H1 (cell line): ENCODE data around the gene MAP3K14. TPM values are rescaled to one million over a fixed set of nuclear protein-coding genes. Genes with fewer than 3 reads are reported as not detected.

Experiments
- CTCF ChIA-PET: fragments of 300-600 bp; sonication (Branson Sonifier 250); formaldehyde crosslinking; loops from one replicate; lab custom pipeline; 2021; ENCODE audit not compliant: partially characterized antibody; lab: Charles Lee
- POLR2A ChIA-PET: fragments of 300-600 bp; sonication (Branson Sonifier 250); formaldehyde crosslinking; loops from one replicate; lab custom pipeline; 2021; ENCODE audit warnings: inconsistent platforms; ENCODE audit not compliant: partially characterized antibody; lab: Charles Lee
- DNase-seq, 2 experiments: peaks; one replicate each; pipeline versions ENCODE4 v3.0.0 to v3.0.0-alpha.2; 2010 to 2022; ENCODE audit warnings: low spot score in 2 of 2, low read depth in 1 of 2, mixed read lengths in 1 of 2
- FAIRE-seq: peaks from 2 replicates; lab custom pipeline; 2011; peaks lifted over from hg19 to GRCh38; lab: Jason Lieb, UNC
- H2AFZ ChIP-seq: 2 replicates; pipeline ENCODE4 v1.8.1; 2012; ENCODE audit warnings: low read length, inconsistent platforms
- H2AK5ac ChIP-seq: 2 replicates; pipeline ENCODE4 v1.6.1; 2013; ENCODE audit warnings: low read depth, low read length
- H2BK120ac ChIP-seq: replicated peaks from 2 replicates; pipeline ENCODE3; 2013; ENCODE audit warnings: low read depth, low read length, inconsistent platforms
- H2BK12ac ChIP-seq: 2 replicates; pipeline ENCODE4 v1.6.1; 2013; ENCODE audit warnings: low read depth, low read length
- H2BK15ac ChIP-seq: 2 replicates; pipeline ENCODE4 v1.6.1; 2013; ENCODE audit warnings: low read length
- H2BK20ac ChIP-seq: 2 replicates; pipeline ENCODE4 v1.6.1; 2013; ENCODE audit warnings: low read length
- H2BK5ac ChIP-seq: 2 replicates; pipeline ENCODE4 v1.6.1; 2013; ENCODE audit warnings: low read depth, low read length
- H3K14ac ChIP-seq: 2 replicates; pipeline ENCODE4 v1.6.1; 2013; ENCODE audit warnings: inconsistent platforms; ENCODE audit not compliant: insufficient read length
- H3K18ac ChIP-seq: 2 replicates; pipeline ENCODE4 v1.6.1; 2013; ENCODE audit warnings: low read length; ENCODE audit errors: extremely low read depth
- H3K23ac ChIP-seq: 2 replicates; pipeline ENCODE4 v1.6.1; 2013; ENCODE audit warnings: inconsistent platforms; ENCODE audit not compliant: insufficient read length
- H3K23me2 ChIP-seq: 2 replicates; pipeline ENCODE4 v1.6.1; 2013; ENCODE audit warnings: low read depth, low read length
- H3K27ac ChIP-seq: 2 replicates; pipeline ENCODE4 v1.6.1; 2011; ENCODE audit warnings: low read depth, low read length, inconsistent platforms
- H3K27me3 ChIP-seq, 4 experiments: replicated peaks in 1 of 4; 1 replicate in 1 of 4; 2 replicates in 3 of 4; pipeline versions ENCODE4 v1.6.1 to v1.8.1; 2011 to 2013; ENCODE audit warnings: low read length in 3 of 4, mild to moderate bottlenecking in 3 of 4, inconsistent platforms in 2 of 4, mixed read lengths in 2 of 4, moderate library complexity in 1 of 4; ENCODE audit not compliant: control insufficient read depth in 3 of 4, insufficient read depth in 3 of 4; ENCODE audit errors: extremely low read depth in 1 of 4
- H3K36me3 ChIP-seq, 4 experiments: 2 replicates each; pipeline versions ENCODE4 v1.6.1 to v1.8.1; 2011 to 2013; ENCODE audit warnings: mild to moderate bottlenecking in 4 of 4, low read length in 3 of 4, moderate library complexity in 2 of 4, control low read depth in 1 of 4, inconsistent platforms in 1 of 4; ENCODE audit not compliant: insufficient read depth in 4 of 4, control insufficient read depth in 2 of 4
- H3K4ac ChIP-seq: replicated peaks from 2 replicates; pipeline ENCODE3; 2013; ENCODE audit warnings: low read length, low read depth, mixed read lengths, inconsistent platforms; ENCODE audit not compliant: insufficient read length
- H3K4me1 ChIP-seq, 4 experiments: replicated peaks in 1 of 4; 1 replicate in 1 of 4; 2 replicates in 3 of 4; pipeline versions ENCODE4 v1.6.1 to v1.8.1; 2011 to 2013; ENCODE audit warnings: low read length in 3 of 4, inconsistent platforms in 2 of 4, mixed read lengths in 1 of 4; ENCODE audit not compliant: insufficient read depth in 4 of 4, control insufficient read depth in 3 of 4
- H3K4me2 ChIP-seq, 2 experiments: 2 replicates each; pipeline versions ENCODE4 v1.6.1 to v1.8.1; 2011 to 2013; ENCODE audit warnings: low read depth in 2 of 2, low read length in 2 of 2, control low read depth in 1 of 2, inconsistent platforms in 1 of 2, mild to moderate bottlenecking in 1 of 2; ENCODE audit not compliant: insufficient read depth in 1 of 2
- H3K4me3 ChIP-seq, 4 experiments: fragments of 200-600, 300-600 bp in 1 of 4; sonication (generic), shearing (Covaris generic), sonication (Bioruptor Twin) in 1 of 4; 2 replicates each; pipeline versions ENCODE4 v1.5.1 to v1.8.1; 2011 to 2016; ENCODE audit warnings: low read length in 4 of 4, low read depth in 3 of 4, control low read depth in 2 of 4, inconsistent platforms in 2 of 4, mild to moderate bottlenecking in 2 of 4, mixed read lengths in 1 of 4, moderate library complexity in 1 of 4; ENCODE audit not compliant: insufficient read depth in 2 of 4; ENCODE audit errors: extremely low read depth in 1 of 4
- H3K56ac ChIP-seq: replicated peaks from 2 replicates; pipeline ENCODE3; 2013; ENCODE audit warnings: low read depth, mild to moderate bottlenecking, mixed read lengths, low read length, inconsistent platforms; ENCODE audit not compliant: insufficient read length
- H3K79me1 ChIP-seq: 2 replicates; pipeline ENCODE4 v1.6.1; 2013; ENCODE audit warnings: low read depth, low read length, control low read depth
- H3K79me2 ChIP-seq, 2 experiments: 2 replicates each; pipeline versions ENCODE4 v1.6.1 to v1.8.1; 2012 to 2013; ENCODE audit warnings: low read length in 2 of 2, mild to moderate bottlenecking in 2 of 2, inconsistent platforms in 1 of 2; ENCODE audit not compliant: insufficient read depth in 2 of 2, control insufficient read depth in 1 of 2
- H3K9ac ChIP-seq, 4 experiments: replicated peaks in 1 of 4; 1 replicate in 1 of 4; 2 replicates in 3 of 4; pipeline versions ENCODE4 v1.6.1 to v1.8.1; 2011 to 2013; ENCODE audit warnings: low read depth in 3 of 4, low read length in 3 of 4, control low read depth in 2 of 4, mild to moderate bottlenecking in 2 of 4, moderate library complexity in 2 of 4, inconsistent platforms in 1 of 4; ENCODE audit errors: extremely low read depth in 1 of 4
- H3K9me3 ChIP-seq, 2 experiments: 2 replicates each; pipeline versions ENCODE4 v1.6.1 to v1.8.1; 2012 to 2013; ENCODE audit warnings: mild to moderate bottlenecking in 2 of 2, moderate library complexity in 2 of 2, control low read depth in 1 of 2, inconsistent platforms in 1 of 2, low read depth in 1 of 2, low read length in 1 of 2, mixed read lengths in 1 of 2; ENCODE audit not compliant: insufficient read depth in 2 of 2
- H4K20me1 ChIP-seq, 2 experiments: replicated peaks in 1 of 2; 2 replicates each; pipeline versions ENCODE3 to v1.8.1; 2011 to 2013; ENCODE audit warnings: inconsistent platforms in 2 of 2, low read length in 2 of 2, mild to moderate bottlenecking in 1 of 2; ENCODE audit not compliant: insufficient read depth in 2 of 2, control insufficient read depth in 1 of 2
- H4K5ac ChIP-seq: 2 replicates; pipeline ENCODE4 v1.6.1; 2013; ENCODE audit warnings: low read length, low read depth, mixed read lengths, inconsistent platforms; ENCODE audit not compliant: insufficient read length
- H4K8ac ChIP-seq: 2 replicates; pipeline ENCODE4 v1.8.0; 2013; ENCODE audit warnings: mild to moderate bottlenecking, moderate library complexity, low read length, inconsistent platforms; ENCODE audit not compliant: insufficient read depth; ENCODE audit errors: extremely low read depth
- H4K91ac ChIP-seq: replicated peaks from 2 replicates; pipeline ENCODE3; 2013; ENCODE audit warnings: low read length, mixed read lengths, inconsistent platforms; ENCODE audit not compliant: insufficient read length
- BRCA1 ChIP-seq: IDR thresholded peaks from 2 replicates; pipeline ENCODE4 v1.6.1; 2012; ENCODE audit warnings: low read depth, low read length, improper control_type of control experiment
- HDAC6 ChIP-seq: IDR thresholded peaks from one replicate; pipeline ENCODE4 v1.7.1; 2012; ENCODE audit warnings: low read depth, mild to moderate bottlenecking, inconsistent platforms, low read length, moderate library complexity
- RAD21 ChIP-seq, 2 experiments: IDR thresholded peaks in 1 of 2; conservative IDR thresholded peaks in 1 of 2; 2 replicates each; pipeline ENCODE4 v1.6.1; 2011; ENCODE audit warnings: low read depth in 2 of 2, low read length in 2 of 2, improper control_type of control experiment in 1 of 2, inconsistent platforms in 1 of 2, mild to moderate bottlenecking in 1 of 2, moderate library complexity in 1 of 2
- RBBP5 ChIP-seq: IDR thresholded peaks from 2 replicates; pipeline ENCODE4 v1.7.1; 2012; ENCODE audit warnings: low read depth, mild to moderate bottlenecking, inconsistent platforms, low read length, moderate library complexity, borderline replicate concordance
- SIN3A ChIP-seq, 2 experiments: IDR thresholded peaks in 1 of 2; conservative IDR thresholded peaks in 1 of 2; 2 replicates each; pipeline ENCODE4 v1.6.1; 2011 to 2012; ENCODE audit warnings: low read length in 2 of 2, improper control_type of control experiment in 1 of 2, low read depth in 1 of 2, mild to moderate bottlenecking in 1 of 2
- WGBS, 2 experiments: shearing (Covaris generic) in 1 of 2; methylation state at CpG; one replicate each; pipeline versions ENCODE4 v1.1.6 to v1.1.7; 2013 to 2015; ENCODE audit warnings: low lambda C conversion rate in 2 of 2, mixed read lengths in 2 of 2, inconsistent platforms in 1 of 2, low coverage in 1 of 2, missing lambda C conversion rate in 1 of 2; ENCODE audit not compliant: insufficient replicate concordance in 2 of 2, insufficient coverage in 1 of 2, insufficient read length in 1 of 2; ENCODE audit errors: extremely low coverage in 1 of 2, missing lambda C conversion rate in 1 of 2; 5-methylcytosine and 5-hydroxymethylcytosine counted together
- polyA plus RNA-seq, 7 experiments: library from polyadenylated mRNA; depleted of rRNA in 3 of 7; stranded (reverse) in 5 of 7; unstranded in 2 of 7; fragments of >200 nt in 5 of 7; fragments of 200-250 nt in 2 of 7; gene quantifications; 1 replicate in 5 of 7; 2 replicates in 1 of 7; 4 replicates in 1 of 7; pipeline versions ENCODE4 v1.2.1 to v1.2.3, GENCODE V29; 2011 to 2013; ENCODE audit warnings: missing spikeins in 2 of 7, mixed read lengths in 2 of 7
- total RNA-seq: library from RNA; stranded (reverse); fragmentation: NEBNext Ultra II Directional; extraction: Animal tissue kit (Norgen Biotek cat#: 25700); gene quantifications from 2 replicates; pipeline ENCODE4 v1.2.1, GENCODE V29; 2021
- TF ChIP-seq, protein P1 (sequence below): IDR thresholded peaks from 2 replicates; pipeline ENCODE4 v1.6.1; 2012; ENCODE audit warnings: inconsistent platforms
- TF ChIP-seq, protein P2 (sequence below), 3 experiments: IDR thresholded peaks; 1 replicate in 2 of 3; 2 replicates in 1 of 3; pipeline versions ENCODE4 v1.5.1 to v1.6.1; 2011; ENCODE audit warnings: low read length in 3 of 3, mild to moderate bottlenecking in 3 of 3, inconsistent platforms in 2 of 3, low read depth in 1 of 3, moderate library complexity in 1 of 3; ENCODE audit not compliant: insufficient read depth in 1 of 3; ENCODE audit errors: control extremely low read depth in 1 of 3

Gene MAP3K14
- total and polyA plus RNA-seq, 2 of the 8 experiments (the other 6 are each of a cell fraction or from before 2014, with no cell fraction given): 5.2 to 6.1 TPM

DNA sequence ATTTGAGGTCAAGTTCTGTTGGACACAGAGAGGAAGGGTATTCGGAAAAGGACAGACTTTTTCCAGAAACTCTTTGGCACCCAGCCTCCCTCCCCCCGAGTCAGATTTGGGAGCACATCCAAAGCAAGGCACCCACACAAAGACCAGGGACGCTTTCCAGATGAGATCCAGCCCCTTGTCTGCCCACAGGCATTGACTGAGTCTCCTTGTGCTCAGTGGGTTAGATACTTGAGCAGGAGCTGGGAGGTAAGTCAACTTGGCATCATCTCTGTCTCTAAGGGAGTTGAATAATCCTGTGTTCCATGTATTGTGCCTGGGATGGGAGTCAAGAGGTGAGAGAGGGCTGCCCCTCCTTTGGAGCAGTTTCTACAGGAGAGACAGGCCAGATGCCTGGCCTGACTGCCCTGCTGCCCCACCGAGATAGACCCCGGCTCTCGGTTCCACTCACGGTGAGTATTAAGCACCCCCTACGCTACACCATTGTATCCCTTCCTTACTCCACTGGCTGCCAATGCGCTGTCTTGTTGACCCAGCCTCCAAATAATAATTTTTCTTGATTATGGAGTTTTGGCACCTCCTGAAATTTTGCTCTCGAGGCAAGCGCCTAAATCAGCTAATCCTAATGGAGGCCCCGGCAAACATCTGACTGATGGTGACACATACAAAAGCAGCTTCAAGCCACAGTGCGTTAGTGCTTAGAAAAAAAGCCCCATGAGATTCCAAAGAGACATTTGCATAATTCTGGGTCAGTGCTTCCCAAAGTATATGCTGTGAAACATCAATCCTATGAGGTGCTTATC is 29.6 kb upstream of the MAP3K14 start:
- Histone ChIP-seq H3K79me1 (no peaks in the 10 kb centered on the region), H3K14ac (no peak overlapping the region), H4K8ac (no peak overlapping the region), H3K79me2 (no peaks in the 10 kb centered on the region), H3K27me3 (no peaks in the 10 kb centered on the region), H2BK5ac (no peak overlapping the region), H3K27ac (no peak overlapping the region), H3K4me2 (no peak overlapping the region), H4K91ac (no peak overlapping the region), H3K4me3 (no peak overlapping the region), H2BK15ac (0 out of 2 replicates have a peak overlapping the region, but pooled peaks have one; percentile 14), H3K23ac (no peak overlapping the region), H3K9ac (no peak overlapping the region), H3K4ac (no peak overlapping the region), H4K5ac (no peak overlapping the region), H3K9me3 (no peaks in the 10 kb centered on the region), H3K23me2 (no peaks in the 10 kb centered on the region), H3K36me3 (no peaks in the 10 kb centered on the region), H3K56ac (no peak overlapping the region), H2AFZ (no peak overlapping the region), H2BK20ac (no peak overlapping the region), H3K4me1 (peaks cover 2 to 8% (median 4%) of the 10 kb centered on the region in 4 experiments; a peak in 6 of 7 replicates), H3K18ac (0 out of 2 replicates have a peak overlapping the region, but pooled peaks have one; percentile 10), H2AK5ac (no peak overlapping the region), H2BK12ac (0 out of 2 replicates have a peak overlapping the region, but pooled peaks have one; percentile 1), H4K20me1 (no peaks in the 10 kb centered on the region), H2BK120ac (no peak overlapping the region)
- ChIA-PET POLR2A (interaction anchor here (0.9 to 1.7 kb wide), 2 partner anchors 18 to 198 kb away, joined by 3 to 4 read pairs; partner anchors contain the start of gene HEXIM1), CTCF (interaction anchor here (0.6 to 2.0 kb wide), 9 partner anchors 9 to 602 kb away, joined by 3 to 9 read pairs (median 4); partner anchors contain the start of gene MAP3K14)
- DNase-seq (no peak), FAIRE-seq (no peak)
- 91% methylated on average over 13 of the region's 13 CpGs; no CpG with 5 or more reads in 1 of the 2 experiments for WGBS, 2 experiments
- TF ChIP-seq SIN3A (conservative IDR thresholded peaks at IDR 0.05 in 1 of 2, IDR thresholded peaks at IDR 0.05 in 1 of 2; ENCODE audit: low read depth in 1 of 2, low read length in 2 of 2) (no peak), HDAC6 (no peak), RAD21 (IDR thresholded peaks at IDR 0.05 in 1 of 2, conservative IDR thresholded peaks at IDR 0.05 in 1 of 2; ENCODE audit: low read depth in 2 of 2, low read length in 2 of 2) (no peak), BRCA1 (no peak), RBBP5 (no peak)
- TF ChIP-seq, protein P1, sequence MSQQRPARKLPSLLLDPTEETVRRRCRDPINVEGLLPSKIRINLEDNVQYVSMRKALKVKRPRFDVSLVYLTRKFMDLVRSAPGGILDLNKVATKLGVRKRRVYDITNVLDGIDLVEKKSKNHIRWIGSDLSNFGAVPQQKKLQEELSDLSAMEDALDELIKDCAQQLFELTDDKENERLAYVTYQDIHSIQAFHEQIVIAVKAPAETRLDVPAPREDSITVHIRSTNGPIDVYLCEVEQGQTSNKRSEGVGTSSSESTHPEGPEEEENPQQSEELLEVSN: no peak
- TF ChIP-seq, protein P2, sequence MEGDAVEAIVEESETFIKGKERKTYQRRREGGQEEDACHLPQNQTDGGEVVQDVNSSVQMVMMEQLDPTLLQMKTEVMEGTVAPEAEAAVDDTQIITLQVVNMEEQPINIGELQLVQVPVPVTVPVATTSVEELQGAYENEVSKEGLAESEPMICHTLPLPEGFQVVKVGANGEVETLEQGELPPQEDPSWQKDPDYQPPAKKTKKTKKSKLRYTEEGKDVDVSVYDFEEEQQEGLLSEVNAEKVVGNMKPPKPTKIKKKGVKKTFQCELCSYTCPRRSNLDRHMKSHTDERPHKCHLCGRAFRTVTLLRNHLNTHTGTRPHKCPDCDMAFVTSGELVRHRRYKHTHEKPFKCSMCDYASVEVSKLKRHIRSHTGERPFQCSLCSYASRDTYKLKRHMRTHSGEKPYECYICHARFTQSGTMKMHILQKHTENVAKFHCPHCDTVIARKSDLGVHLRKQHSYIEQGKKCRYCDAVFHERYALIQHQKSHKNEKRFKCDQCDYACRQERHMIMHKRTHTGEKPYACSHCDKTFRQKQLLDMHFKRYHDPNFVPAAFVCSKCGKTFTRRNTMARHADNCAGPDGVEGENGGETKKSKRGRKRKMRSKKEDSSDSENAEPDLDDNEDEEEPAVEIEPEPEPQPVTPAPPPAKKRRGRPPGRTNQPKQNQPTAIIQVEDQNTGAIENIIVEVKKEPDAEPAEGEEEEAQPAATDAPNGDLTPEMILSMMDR (IDR thresholded peaks at IDR 0.05; ENCODE audit: control extremely low read depth in 1 of 3, insufficient read depth in 1 of 3, low read depth in 1 of 3, low read length in 3 of 3): no peak
